Pancreas (tissue), 10 donors: Measurements from ENCODE around the gene METTL6. TPM values are rescaled to one million over a fixed set of nuclear protein-coding genes. Genes with fewer than 3 reads are reported as not detected.

Source experiments
- ATAC-seq, 4 donors: fragments of 200-7000 bp; cut with Tn5 transposase; one replicate each; pipeline versions ENCODE4 v1.8.0 to v1.9.1; 2020; ENCODE audit warnings: mild to moderate bottlenecking in 4 of 4, moderate library complexity in 4 of 4
- DNase-seq, 6 donors: peaks; one replicate each; pipeline ENCODE4 v3.0.0-alpha.2; 2020
- FAIRE-seq: peaks from 2 replicates; lab custom pipeline; 2012; peaks lifted over from hg19 to GRCh38; lab: Jason Lieb, UNC
- H3K27ac ChIP-seq, 4 donors: fragments of 200-600 bp; sonication (generic); 1 replicate in 3 of 4; 2 replicates in 1 of 4; pipeline versions ENCODE4 v1.5.0 to v1.8.0; 2020
- H3K27me3 ChIP-seq, 4 donors: fragments of 200-600 bp; one replicate each; pipeline ENCODE4 v1.8.0; 2021
- H3K36me3 ChIP-seq, 3 donors: fragments of 200-600 bp; sonication (generic) in 1 of 3; one replicate each; pipeline versions ENCODE4 v1.5.0 to v1.8.0; 2020 to 2021
- H3K4me1 ChIP-seq, 3 donors: fragments of 200-600 bp; one replicate each; pipeline ENCODE4 v1.8.0; 2021
- H3K4me3 ChIP-seq, 4 donors: fragments of 200-600 bp; sonication (generic) in 2 of 4; one replicate each; pipeline versions ENCODE4 v1.5.0 to v1.8.0; 2020 to 2021
- H3K9me3 ChIP-seq, 4 donors: fragments of 200-600 bp; one replicate each; pipeline ENCODE4 v1.8.0; 2021
- WGBS, 2 donors: extraction: QIAGEN DNeasy Blood & Tissue Kit; methylation state at CpG; one replicate each; pipeline ENCODE4 v1.1.7; 2013; 5-methylcytosine and 5-hydroxymethylcytosine counted together
- intact Hi-C, 3 donors: fragments of 100-400 bp; cut with DNase I; formaldehyde crosslinking; loops; one replicate each; pipeline versions ENCODE4 v1.11.1 to v1.14.2; 2022
- polyA plus RNA-seq, 2 donors: library from polyadenylated mRNA; stranded (reverse); fragments of 200-250 nt; gene quantifications; one replicate each; pipeline ENCODE4 v1.2.3, GENCODE V29; 2013
- total RNA-seq, 6 donors: library from RNA; stranded (reverse); fragmentation: NEBNext Ultra II Directional in 4 of 6; extraction: Animal tissue kit (Norgen Biotek cat#: 25700) in 4 of 6; gene quantifications; one replicate each; pipeline versions ENCODE4 v1.2.1 to v1.2.4, GENCODE V29; 2021 to 2023
- TF ChIP-seq, protein P1 (sequence below), 4 donors: fragments of 200-600 bp; sonication (generic) in 3 of 4; IDR thresholded peaks; one replicate each; pipeline versions ENCODE4 v1.5.0 to v1.8.0; 2021; ENCODE audit warnings: antibody characterized with exemption in 4 of 4
- donor health status: healthy with polysubstance abuse.
- donor health status: DM: no; HTN: no; CAD: no; lungs with moderate emphysema.
- donor health status: DM: no; HTN: no; CAD: no.
- donor health status: control.
- donor health status: control.
- donor health status: Bipolar disorder and iron deficiency.
- donor health status: DM: yes; HTN: yes; CAD: no.
- donor health status: DM: no; HTN: no; CAD: no.
- donor health status: DM: no; HTN: no; CAD: no.
- donor health status: DM: yes; HTN: yes; CAD: no.

The METTL6 gene, protein sequence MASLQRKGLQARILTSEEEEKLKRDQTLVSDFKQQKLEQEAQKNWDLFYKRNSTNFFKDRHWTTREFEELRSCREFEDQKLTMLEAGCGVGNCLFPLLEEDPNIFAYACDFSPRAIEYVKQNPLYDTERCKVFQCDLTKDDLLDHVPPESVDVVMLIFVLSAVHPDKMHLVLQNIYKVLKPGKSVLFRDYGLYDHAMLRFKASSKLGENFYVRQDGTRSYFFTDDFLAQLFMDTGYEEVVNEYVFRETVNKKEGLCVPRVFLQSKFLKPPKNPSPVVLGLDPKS
- total RNA-seq, result 1 to 10 TPM; 4.9 to 9.9 (median 5.2) TPM
- 1 to 10 TPM; 3.0 to 5.7 TPM for polyA plus RNA-seq

GRCh38 chr3:15427182-15427880 is at the start of gene METTL6, which contains the start of gene EAF1:
TSS of gene METTL6 (minus strand) at chr3:15427544. CDS start at chr3:15426511, 1,033 bp downstream.
TSS of gene EAF1 (plus strand) at chr3:15427598. CDS start at chr3:15427780, 182 bp downstream.
- FAIRE-seq (no peak), ATAC-seq (peak; percentile 96 to 98 (median 98)), DNase-seq (peak; percentile 66 to 89 (median 74))
- TF ChIP-seq, protein P1, sequence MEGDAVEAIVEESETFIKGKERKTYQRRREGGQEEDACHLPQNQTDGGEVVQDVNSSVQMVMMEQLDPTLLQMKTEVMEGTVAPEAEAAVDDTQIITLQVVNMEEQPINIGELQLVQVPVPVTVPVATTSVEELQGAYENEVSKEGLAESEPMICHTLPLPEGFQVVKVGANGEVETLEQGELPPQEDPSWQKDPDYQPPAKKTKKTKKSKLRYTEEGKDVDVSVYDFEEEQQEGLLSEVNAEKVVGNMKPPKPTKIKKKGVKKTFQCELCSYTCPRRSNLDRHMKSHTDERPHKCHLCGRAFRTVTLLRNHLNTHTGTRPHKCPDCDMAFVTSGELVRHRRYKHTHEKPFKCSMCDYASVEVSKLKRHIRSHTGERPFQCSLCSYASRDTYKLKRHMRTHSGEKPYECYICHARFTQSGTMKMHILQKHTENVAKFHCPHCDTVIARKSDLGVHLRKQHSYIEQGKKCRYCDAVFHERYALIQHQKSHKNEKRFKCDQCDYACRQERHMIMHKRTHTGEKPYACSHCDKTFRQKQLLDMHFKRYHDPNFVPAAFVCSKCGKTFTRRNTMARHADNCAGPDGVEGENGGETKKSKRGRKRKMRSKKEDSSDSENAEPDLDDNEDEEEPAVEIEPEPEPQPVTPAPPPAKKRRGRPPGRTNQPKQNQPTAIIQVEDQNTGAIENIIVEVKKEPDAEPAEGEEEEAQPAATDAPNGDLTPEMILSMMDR (IDR thresholded peaks at IDR 0.05), result no peak
- Histone ChIP-seq H3K27ac (peak within 1 kb of the TSS; percentile 13 to 70 (median 52)), H3K4me3 (peak within 1 kb of the TSS; percentile 36 to 95 (median 87)), H3K4me1 (peaks cover 0 to 16% (median 0%) of the 10 kb centered on the region in 3 donors), H3K9me3 (no peaks in the 10 kb centered on the region), H3K27me3 (no peaks in the 10 kb centered on the region), H3K36me3 (no peaks in the 10 kb centered on the region)
- intact Hi-C loops, result no loop called here
- 0% methylated on average over 52 of the region's 52 CpGs for WGBS, 2 donors

DNA sequence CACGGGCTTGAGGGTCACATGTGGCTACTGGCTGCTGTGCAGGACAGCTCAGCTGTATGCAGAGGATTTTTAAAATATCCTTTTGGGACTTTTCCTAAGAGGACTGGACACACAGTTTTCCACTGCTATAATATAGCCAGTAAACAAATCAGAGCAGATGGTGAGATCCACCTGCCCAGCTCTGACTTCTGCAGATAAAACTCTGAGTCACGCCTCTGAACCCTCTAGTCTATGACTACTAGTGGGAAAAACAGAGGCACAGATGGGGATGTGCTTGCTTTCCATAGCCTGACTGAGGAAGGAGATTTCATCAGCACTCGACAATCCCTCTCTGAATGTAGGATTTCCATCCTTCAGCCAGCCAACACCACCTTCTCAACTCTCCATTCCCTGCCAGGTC is 49.0 kb upstream of the METTL6 start:
- DNase-seq (no peak), ATAC-seq (peak in 1 of 4 donors; percentile 38), FAIRE-seq (no peak)
- intact Hi-C loops, result no loop called here
- H3K36me3 ChIP-seq, result no peaks in the 10 kb centered on the region
- H3K9me3 ChIP-seq, result no peaks in the 10 kb centered on the region
- no peaks in the 10 kb centered on the region for H3K27me3 ChIP-seq
- H3K4me1 ChIP-seq, result peaks cover 4 to 21% (median 16%) of the 10 kb centered on the region in 3 donors
- no peak overlapping the region for H3K4me3 ChIP-seq
- 82% methylated on average over 3 of the region's 3 CpGs for WGBS, 2 donors
- no peak overlapping the region for H3K27ac ChIP-seq
- TF ChIP-seq, protein P1 (IDR thresholded peaks at IDR 0.05), result no peak

GRCh38 chr3:15475161-15475560 is 47.8 kb upstream of the METTL6 start:
- Histone ChIP-seq H3K36me3 (no peaks in the 10 kb centered on the region), H3K27me3 (no peaks in the 10 kb centered on the region), H3K4me3 (no peak overlapping the region), H3K9me3 (no peaks in the 10 kb centered on the region), H3K27ac (no peak overlapping the region), H3K4me1 (peaks cover 4 to 21% (median 16%) of the 10 kb centered on the region in 3 donors)
- WGBS, 2 donors, result 49 to 66% methylated on average over 5 of the region's 5 CpGs
- ATAC-seq (no peak), FAIRE-seq (no peak), DNase-seq (no peak)
- TF ChIP-seq, protein P1 (IDR thresholded peaks at IDR 0.05), result no peak
- intact Hi-C loops, result no loop called here

GRCh38 chr3:15471861-15472260 is 44.5 kb upstream of the METTL6 start:
- FAIRE-seq (no peak), ATAC-seq (no peak), DNase-seq (no peak)
- WGBS, 2 donors, result 91 to 94% methylated on average over 3 of the region's 3 CpGs
- Histone ChIP-seq H3K4me3 (no peak overlapping the region), H3K4me1 (peaks cover 0 to 4% (median 0%) of the 10 kb centered on the region in 3 donors), H3K27ac (no peak overlapping the region), H3K9me3 (no peaks in the 10 kb centered on the region), H3K27me3 (no peaks in the 10 kb centered on the region), H3K36me3 (no peaks in the 10 kb centered on the region)
- TF ChIP-seq, protein P1 (IDR thresholded peaks at IDR 0.05), result no peak
- intact Hi-C loops, result no loop called here
